ENCODE measurements around the gene FAF2. TPM values are rescaled to one million over a fixed set of nuclear protein-coding genes. Genes with fewer than 3 reads are reported as not detected.
A peak's percentile ranks its signal among the peaks of the same experiment; 100 is the strongest.
"Not testable (repeated sequence)": the region's sequence is repeated elsewhere in the genome, so short reads cannot be mapped to it uniquely, and the experiment has no call there.

FAF2 gene
- total RNA-seq = 37.9 and 47.1 TPM in 2 replicates

DNA sequence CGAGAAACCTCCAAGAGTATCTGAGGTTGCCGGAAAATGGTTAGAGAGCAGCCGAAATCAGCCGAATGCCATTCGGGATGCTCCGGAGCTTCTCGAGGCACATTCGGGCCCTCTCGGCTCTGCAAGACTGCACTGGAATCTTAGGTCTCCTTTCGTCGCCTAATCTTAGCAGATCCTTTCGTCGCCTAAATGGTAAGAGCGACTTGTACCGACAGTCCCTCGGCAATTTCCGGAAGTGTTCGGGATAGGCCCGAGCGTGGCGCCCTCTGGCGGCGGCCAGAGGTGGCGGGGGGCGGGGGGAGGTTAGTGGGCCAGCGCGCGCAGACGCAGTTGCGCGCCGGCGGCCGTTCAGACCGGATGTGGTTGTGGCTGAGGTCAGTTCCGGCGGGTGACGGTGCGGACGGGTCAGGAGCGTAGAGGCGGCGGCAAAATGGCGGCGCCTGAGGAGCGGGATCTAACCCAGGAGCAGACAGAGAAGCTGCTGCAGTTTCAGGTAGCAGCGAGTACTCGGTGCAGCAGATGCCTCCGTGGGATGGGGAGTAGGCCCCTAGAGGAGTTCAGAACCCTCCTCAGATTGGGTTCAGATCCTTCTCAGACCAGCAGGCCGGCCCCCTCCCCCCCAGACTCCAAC, at the start of gene FAF2:
Gene FAF2 (plus strand): TSS at position 408 of the 631 bp plus-strand sequence. CDS start 23 bp downstream, at position 431.
- peak; percentile 95 for DNase-seq (ENCODE audit: low read depth, low spot score)

DNA sequence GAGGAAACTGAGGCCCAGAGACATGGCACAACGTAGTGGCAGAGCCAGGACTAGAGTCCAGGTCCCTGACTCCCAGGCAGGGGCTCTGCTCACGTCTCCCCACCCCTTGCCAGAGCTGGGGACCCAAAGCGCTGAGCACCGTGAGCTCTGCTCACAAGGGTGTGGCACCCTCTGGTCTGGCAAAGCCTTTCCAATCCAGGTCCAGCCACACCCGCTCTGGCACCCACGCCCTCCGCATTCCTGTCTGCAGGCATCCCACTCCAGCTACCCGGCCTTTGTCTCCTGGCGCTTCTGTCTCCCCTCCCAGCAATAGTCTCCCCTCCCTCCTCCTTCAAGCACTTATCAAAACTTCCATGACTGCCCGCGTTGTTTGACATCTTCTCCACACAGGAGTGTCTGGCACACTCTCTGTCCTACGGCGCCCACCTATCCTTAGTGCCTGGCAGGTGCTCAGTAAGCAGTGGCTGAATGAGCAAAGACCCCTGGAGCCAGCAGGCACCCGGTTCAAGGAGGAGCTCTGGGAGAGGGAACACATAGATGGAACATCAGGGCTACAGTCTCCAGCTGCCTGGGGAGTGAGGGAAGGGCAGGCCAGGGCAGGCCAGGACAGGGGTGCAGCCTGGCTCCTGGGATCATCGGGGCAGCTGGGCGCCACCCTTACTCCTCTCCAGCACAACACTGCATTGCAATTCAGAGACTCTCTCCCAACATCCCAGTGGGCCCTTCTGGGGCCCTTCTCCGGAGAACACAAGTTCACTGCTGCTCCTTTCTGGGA, 47.6 kb upstream of the FAF2 start:
- DNase-seq (ENCODE audit: low read depth, low spot score) = no peak

DNA sequence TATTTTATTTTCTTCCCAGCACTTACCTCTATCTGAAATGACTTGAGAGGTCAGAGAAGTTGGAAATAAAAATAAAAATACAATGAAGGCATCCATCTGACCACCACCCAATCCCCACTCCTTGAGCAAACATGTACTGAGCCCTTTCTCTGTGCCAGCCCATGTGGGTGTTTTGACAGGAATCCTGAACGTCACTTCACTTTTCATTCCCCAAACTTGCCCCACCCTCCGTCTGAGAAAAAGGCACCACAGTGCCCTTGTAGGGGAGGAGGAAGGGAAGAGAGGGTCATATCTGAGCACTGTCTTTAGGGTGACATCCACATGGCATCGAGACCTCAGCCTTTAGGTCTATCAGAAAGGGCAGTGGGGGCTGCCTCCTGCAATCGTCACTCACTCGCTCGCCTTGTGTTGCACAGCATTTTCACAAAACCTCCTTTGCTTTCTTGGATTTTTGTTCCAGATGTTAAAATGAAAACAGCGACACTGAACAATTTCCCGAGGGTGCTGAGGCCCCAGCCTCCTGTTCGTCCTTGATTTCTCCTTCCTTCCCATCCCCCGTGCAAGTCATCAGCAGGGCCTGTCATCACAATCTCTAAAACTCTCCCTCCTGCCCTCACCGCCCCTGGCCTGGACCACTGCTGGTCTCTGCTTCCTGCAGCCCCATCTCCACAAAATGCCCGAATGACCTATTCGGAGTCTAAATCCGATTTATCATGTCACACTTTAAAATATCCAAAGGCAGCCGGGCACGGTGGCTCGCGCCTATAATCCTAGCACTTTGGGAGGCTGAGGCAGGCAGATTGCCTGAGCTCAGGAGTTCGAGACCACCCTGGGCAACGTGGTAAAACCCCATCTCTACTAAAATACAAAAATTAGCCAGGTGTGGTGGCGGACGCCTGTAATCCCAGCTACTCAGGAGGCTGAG, 46.6 kb upstream of the FAF2 start:
- no peak for DNase-seq (ENCODE audit: low read depth, low spot score)

GRCh38 chr5:176405656-176406435, 42.3 kb upstream of the FAF2 start:
- DNase-seq (ENCODE audit: low read depth, low spot score) = no peak

DNA sequence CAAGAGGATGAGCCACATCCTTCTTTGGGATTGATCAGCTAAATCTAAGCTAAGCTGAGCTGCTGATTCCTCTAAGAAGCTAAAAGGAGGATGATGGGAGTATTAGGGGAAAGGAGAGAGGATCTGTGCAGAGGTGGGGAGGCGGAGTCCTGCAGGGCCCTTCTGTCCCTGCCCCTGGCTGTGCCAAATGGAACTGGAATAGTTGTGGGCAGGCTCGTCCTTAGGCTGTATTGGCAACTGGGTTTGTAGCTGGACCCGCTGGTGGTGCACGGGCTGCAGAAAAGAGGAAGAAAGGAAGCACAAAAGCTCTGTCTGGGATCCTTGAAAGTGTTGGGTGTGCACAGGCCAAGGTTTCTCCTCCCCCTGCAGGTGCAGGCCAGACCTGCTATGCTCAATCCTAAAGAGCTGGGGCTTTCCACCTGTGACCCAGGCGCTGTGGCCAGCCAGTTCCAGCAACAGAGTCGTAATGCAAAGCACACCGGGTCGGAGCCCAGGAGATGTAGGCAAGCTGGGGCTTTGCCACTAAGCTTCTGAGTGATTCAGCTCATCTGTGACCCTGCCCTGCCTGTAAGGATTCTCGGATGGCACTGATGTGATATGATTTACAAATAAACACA, 41.6 kb upstream of the FAF2 start:
- DNase-seq (ENCODE audit: low read depth, low spot score) = no peak

- no peak for DNase-seq (ENCODE audit: low read depth, low spot score)
Observed at GRCh38 chr5:176407456-176408251, 40.5 kb upstream of the FAF2 start.

DNA sequence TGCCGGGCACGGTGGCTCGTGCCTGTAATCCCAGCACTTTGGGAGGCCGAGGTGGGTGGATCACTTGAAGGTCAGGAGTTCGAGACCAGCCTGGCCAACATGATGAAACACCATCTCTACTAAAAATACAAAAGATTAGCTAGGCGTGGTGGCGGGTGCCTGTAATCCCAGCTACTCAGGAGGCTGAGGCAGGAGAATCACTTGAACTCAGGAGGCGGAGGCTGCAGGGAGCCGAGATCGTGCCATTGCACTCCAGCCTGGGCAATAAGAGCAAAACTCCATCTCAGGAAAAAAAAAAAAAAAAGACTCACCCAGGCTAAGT, 40.0 kb upstream of the FAF2 start:
- DNase-seq (ENCODE audit: low read depth, low spot score) = not testable (repeated sequence)

GRCh38 chr5:176408590-176408989, 39.6 kb upstream of the FAF2 start:
- no peak for DNase-seq (ENCODE audit: low read depth, low spot score)

DNA sequence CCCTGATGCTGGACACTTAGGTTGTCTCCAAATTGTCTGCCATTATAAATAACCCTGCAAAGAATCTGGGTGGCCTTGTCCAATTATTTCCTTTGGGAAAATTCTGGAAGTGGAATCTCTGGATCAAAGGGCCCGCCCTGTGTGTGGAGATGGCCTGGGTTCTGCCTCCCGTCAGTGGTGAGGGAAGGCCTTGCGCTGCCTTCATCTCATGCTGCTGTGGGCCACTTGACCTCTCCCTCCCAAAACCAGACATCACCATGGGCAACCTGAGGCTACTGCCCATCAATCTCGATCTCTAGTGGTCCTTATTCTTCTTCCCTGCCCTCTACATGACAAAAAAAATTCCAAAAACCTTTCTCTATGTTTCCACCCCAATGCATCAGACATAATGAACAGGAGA, 38.4 kb upstream of the FAF2 start:
- no peak for DNase-seq (ENCODE audit: low read depth, low spot score)

- no peak for DNase-seq (ENCODE audit: low read depth, low spot score)
Observed at GRCh38 chr5:176410486-176411180, 37.6 kb upstream of the FAF2 start.

GRCh38 chr5:176412517-176413254, 35.5 kb upstream of the FAF2 start:
- no peak for DNase-seq (ENCODE audit: low read depth, low spot score)

DNA sequence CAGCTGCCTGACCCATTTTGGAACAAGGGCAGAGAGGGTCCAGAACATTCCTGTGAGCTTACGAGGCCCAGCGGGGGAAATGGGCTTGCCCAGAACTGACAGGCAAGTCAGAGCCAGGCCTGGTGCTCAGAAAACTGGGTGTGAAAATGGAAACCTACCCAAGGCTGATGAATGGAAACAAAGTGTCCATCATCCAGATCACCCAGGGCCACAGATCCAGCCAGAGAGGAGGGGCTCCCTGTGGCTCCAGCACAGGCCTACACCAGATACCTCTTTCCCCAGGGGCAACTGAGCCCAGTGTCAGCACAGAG, 35.0 kb upstream of the FAF2 start:
- no peak for DNase-seq (ENCODE audit: low read depth, low spot score)

DNA sequence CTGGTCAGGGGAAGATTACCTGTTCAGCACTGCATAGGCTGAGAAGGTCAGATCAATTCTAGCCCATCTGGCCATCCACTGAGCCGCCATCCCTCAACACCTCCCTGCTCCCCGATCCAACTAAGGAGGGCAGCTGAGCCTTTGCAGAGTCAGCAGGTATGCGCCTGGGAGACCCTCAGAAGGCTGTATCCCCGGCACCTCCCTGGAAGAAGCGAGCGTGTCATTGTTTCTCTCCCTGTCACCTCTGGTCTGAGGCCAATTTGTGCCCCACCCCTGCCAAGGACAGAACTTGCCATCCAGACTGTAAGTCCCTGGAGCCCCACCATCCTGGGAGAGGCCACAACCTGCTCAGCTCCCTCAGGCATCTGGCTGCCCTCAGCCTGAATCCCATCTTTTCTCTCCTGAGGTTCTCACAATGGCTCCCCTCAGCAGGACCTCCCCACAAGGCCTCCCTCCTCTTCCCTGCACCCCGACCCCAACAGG, 34.4 kb upstream of the FAF2 start:
- DNase-seq (ENCODE audit: low read depth, low spot score) = no peak

GRCh38 chr5:176414704-176415103, 33.5 kb upstream of the FAF2 start:
- no peak for DNase-seq (ENCODE audit: low read depth, low spot score)

DNA sequence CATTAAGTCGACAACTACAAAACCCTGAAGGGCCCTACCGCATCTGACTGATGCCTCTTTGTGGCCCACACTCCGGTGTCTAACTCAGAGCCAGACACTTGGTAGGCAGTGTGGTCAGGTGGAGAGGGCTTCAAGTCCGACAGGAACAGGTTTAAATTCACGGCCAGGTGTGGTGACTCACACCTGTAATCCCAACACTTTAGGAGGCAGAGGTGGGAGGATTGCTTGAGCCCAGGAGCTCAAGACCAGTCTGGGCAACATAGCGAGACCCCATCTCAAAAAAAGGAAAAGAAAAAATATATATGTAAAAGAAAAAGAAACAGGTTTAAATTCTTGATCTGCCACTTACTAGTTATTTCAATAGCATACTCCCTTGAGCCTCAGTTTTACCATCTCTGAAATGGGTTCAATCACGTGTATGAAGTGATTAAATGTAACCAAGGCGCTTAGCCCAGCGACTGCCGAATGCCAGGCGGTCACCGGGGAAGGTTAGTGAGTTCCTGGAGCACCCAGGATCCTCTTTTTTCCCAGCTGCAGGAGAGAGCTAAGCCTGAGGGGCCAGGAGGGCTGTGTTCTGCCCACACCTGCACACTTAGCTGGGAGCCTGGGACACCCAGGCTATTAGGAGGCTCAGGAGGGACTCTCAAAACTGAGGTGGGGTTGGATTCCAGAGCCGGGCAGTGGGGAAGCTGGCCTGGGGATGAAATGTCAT, 32.8 kb upstream of the FAF2 start:
- DNase-seq (ENCODE audit: low read depth, low spot score) = no peak

GRCh38 chr5:176415952-176416924, 31.9 kb upstream of the FAF2 start, which contains the start of gene CLTB:
Gene CLTB, minus strand, starts transcription at chr5:176416539. Its CDS starts 176 bp downstream, at chr5:176416363.
- peak; percentile 33 for DNase-seq (ENCODE audit: low read depth, low spot score)

DNA sequence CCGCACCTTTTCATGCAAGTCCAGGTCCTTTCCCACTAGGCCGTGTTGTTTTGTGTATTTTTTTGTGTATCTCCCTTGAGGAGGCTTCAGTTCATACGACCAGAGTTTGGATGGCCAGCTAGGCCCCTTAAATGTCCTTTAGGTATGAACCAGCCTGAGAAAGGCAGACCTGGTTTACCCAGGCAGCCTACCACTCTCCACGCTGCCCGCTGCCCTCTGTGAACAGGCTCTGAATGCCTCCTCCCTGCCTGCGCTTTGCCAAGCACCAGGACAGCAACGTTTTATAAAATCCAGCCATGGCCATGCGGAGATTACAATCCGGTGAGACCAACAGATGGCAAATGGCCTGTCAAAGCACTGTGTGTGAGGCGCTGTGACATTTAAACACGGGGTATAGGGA, 31.2 kb upstream of the FAF2 start:
- DNase-seq (ENCODE audit: low read depth, low spot score) = no peak
